Measurements from ENCODE around the gene KLK6.

- TF ChIP-seq CTCF (IDR thresholded peaks at IDR 0.05) (no peak), POLR2A (IDR thresholded peaks at IDR 0.05) (no peak)
These were observed 14.4 kb upstream of the KLK6 start, which contains the start of gene KLK7 for GRCh38 chr19:50983625-50984292.
